HG02623 (cell line): ENCODE results near the gene FASTKD3.

Experiments
- ATAC-seq: cut with Tn5 transposase; IDR thresholded peaks from one replicate; pipeline ENCODE4 v1.9.1; 2021; ENCODE audit warnings: moderate library complexity; ENCODE audit not compliant: unreplicated experiment

The FASTKD3 gene

DNA sequence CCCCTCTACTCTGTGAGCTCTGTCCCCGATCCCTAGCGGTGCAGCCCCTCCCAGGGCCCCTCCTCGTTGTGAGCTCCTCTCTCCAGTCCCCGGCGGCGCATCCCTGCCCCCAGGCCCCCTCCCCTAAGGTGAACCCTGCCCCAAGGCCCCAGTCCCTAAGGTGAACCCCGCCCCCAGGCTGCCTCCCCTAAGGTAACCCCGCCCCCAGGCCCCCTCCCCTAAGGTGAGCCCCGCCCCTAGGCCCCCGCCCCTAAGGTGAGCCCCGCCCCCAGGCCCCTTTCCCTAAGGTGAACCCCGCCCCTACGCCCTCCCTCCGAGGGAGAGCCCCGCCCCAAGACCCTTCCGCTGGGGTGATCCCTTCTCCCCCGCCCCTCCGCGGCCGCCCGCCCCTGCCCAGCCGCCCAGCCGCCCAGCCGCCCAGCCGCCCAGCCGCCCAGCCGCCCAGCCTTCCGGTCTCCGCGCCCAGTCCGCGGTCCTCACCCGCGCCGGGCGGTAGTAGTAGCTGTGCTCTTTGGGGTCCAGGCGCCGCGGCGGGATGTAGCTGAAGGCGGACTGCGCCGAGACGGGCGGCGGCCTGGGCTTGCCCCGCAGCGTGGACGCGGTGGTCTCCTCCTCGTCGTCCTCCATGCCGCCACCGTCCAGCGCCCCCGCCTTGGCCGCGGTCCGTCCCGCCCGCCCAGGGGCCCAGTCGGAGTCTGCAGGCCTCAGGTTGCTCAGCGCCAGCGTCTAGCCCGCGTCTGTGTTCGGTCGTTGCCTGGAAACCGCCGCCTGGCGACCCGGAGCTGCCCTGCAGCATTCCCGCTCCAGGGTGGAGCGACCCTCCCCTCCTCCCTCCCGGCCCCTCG is 18.2 kb downstream of the FASTKD3 start, which contains the start of gene CFAP90:
Gene CFAP90 (minus strand): TSS at position 739 of the 845 bp plus-strand sequence. CDS start 112 bp downstream, at position 627.
- ATAC-seq: no peak

DNA sequence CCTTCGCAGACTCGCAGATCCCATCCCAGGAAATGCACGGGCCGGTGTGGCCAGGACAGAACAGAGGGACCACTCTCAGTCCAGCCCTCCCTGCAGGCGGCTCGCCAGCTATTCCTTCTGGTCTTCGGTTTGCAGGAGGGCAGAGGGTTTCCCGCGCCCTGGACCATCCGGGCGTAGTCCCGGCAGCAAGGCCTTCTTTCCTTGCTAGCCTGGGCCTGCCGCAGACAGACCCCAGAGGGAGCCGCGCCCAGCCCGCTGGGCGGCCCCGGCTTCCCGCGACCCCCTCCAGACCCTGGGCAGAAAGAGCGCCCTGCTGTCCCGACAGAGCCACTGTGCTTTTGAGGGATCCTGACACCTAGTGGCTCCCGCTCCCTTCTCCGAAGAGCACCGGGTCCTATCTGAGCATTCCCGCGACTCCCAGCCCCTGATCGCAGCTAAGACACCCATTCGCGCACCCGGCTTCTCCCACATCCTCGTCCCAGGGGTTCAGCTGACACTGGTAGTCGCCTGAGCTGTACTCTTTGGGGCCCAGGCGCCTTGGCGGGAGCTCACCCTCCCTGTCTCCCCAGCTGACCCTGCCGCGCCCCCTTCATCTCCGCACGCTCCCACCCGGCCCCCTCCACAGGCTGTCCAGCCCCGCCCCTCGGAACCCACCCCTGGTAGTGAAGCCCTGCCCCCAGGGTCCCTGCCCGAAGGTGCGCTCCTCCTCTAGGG is 19.0 kb downstream of the FASTKD3 start:
- no peak for ATAC-seq

DNA sequence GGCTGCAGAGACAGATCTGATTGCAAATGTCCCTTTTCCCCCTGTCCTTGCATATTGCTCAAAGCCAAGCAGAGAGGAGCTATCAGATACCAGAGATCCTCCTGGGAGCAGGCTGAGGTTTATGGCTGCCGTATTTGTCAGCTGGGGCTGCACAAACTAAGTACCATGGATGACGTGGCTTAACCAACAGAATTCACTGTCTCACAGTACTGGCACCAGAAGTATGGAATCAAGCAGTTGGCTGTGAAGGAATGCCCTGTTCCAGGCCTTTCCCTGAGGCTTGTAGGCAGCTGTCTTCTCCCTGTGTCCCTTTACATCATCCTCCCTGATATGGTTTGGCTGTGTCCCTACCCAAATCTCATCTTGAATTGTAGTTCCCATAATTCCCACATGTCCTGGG is 20.5 kb downstream of the FASTKD3 start:
- ATAC-seq: no peak

- ATAC-seq: no peak
These were observed 22.5 kb downstream of the FASTKD3 start for GRCh38 chr5:7846327-7846726.

DNA sequence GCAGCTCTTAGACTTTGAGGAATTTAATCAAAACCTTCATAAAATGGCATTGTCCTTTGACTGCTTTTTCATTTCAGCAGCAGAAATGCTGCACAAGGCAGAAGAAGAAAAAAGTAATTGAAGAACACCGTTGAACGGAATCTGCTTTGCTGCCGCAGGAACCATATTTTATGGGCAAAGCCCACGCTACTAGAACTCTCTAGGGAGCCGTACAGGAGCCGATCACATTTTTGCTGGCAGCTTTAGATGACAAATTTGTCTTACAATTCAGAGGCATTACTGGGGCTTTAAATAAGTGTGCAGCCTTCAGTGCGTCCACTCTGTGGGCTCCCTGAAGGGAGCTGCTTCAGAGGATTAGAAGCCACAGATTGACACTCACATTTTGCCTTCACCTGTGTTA is 23.3 kb downstream of the FASTKD3 start:
- ATAC-seq: no peak

DNA sequence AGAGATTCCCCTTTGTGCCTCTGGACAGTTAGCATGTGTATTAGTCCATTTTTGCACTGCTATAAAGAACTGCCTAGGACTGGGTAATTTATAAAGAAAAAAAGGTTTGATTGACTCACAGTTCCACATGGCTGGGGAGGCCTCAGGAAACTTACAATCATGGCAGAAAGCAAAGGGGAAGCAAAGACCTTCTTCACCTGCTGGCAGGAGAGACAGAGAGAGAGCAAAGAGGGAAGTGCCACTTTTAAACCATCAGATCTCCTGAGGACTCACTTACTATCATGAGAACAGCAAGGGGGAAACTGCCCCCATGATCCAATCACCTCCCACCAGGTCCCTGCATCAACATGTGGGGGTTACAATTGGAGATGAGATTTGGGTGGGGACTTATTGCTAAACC is 23.9 kb downstream of the FASTKD3 start:
- ATAC-seq: no peak

GRCh38 chr5:7842531-7842930 is 26.3 kb downstream of the FASTKD3 start:
- no peak for ATAC-seq

DNA sequence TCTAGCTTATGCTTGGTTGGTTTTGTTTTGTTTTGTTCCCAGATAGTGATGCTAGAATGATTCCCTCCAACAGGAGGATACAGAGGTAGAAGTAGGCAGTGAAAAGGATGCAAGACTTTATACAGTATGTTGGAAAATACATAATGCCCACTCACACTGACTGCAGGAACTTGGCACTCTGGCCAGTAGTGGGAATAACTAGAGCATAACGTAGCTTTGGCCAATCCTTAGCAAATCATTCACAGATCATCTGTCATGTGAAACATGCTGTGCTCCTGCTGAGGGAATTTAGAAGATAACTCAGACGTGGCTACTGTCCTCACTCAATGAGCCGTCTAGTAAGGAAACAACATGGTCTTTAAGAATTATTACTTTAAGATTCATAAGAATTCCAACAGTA is 31.4 kb downstream of the FASTKD3 start:
- ATAC-seq: no peak

DNA sequence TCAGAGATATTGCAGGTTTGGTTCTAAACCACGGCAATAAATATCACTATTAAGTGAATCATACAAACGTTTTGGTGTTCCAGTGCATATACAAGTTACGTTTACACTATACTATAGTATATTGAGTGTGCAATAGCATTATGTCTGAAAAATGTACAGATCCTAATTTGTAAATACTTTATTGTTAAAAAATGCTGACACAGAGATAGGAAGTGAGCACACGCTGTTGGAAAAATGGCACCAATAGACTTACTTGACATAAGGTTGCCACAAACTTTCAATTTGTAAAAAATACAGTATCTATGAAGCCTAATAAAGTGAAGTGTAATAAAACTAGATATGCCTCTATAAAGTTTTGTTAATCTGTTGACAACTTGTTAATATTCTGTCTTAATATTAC is 33.8 kb downstream of the FASTKD3 start:
- no peak for ATAC-seq

DNA sequence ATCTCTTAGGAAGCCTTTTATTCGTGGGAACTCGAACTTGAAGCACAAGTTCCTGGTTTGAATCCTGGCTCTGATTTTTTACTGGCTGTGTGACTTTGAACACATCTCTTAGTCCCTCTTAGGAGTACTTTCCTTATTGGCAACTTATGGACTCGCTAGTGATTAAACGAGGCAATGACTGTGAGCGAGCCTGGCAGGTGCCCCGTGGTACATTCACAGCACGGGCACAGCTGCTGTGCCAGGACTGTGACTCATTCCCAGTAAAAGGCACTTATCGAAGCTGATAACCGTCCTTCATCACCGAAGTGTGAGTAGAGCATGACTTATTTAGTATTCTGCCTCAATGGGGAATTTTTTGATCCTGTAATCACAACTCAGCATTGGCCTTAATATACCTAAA is 40.6 kb downstream of the FASTKD3 start:
- no peak for ATAC-seq

GRCh38 chr5:7827610-7828009 is 41.2 kb downstream of the FASTKD3 start:
- ATAC-seq: no peak

GRCh38 chr5:7825630-7826029 is 43.2 kb downstream of the FASTKD3 start:
- ATAC-seq: no peak

GRCh38 chr5:7824995-7825394 is 43.8 kb downstream of the FASTKD3 start:
- no peak for ATAC-seq

DNA sequence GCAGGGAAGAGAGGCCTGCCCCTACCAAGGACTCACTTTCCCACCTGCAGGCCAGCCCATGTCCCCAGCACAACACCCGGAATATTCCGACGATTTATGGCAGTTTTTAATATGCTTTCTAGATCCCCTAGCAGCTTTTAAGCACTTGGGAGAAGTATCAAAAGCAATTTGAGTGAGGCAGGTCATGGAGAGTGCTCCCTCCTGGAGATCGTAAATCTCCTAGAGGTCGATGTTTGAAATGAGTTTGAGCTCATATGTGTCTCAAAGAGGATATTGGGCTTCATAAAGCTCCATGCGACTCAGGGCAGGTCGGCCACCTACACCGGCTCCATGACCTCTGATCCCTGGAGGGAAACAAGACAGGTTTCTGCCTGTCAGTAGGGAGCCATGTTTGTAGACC is 45.2 kb downstream of the FASTKD3 start:
- ATAC-seq: no peak

GRCh38 chr5:7822449-7822848 is 46.4 kb downstream of the FASTKD3 start:
- no peak for ATAC-seq

DNA sequence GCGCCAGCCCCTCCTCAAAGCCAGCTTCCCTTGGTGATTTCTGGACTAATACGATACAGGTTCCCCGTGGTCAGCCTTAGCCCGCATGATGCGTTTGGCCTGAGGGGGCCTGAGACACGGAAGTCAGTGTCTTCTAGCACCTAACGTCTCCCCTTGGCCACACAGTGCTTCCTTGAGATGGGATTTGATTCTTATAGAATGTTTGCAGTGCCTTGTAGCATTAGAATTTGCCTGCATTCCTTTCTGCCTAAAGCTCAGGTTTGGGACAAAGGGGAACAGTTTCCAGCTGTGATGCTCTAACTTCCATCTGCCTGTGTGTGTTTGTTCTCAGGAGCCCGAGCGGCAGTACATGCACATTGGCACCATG is 52.3 kb downstream of the FASTKD3 start:
- ATAC-seq: no peak

DNA sequence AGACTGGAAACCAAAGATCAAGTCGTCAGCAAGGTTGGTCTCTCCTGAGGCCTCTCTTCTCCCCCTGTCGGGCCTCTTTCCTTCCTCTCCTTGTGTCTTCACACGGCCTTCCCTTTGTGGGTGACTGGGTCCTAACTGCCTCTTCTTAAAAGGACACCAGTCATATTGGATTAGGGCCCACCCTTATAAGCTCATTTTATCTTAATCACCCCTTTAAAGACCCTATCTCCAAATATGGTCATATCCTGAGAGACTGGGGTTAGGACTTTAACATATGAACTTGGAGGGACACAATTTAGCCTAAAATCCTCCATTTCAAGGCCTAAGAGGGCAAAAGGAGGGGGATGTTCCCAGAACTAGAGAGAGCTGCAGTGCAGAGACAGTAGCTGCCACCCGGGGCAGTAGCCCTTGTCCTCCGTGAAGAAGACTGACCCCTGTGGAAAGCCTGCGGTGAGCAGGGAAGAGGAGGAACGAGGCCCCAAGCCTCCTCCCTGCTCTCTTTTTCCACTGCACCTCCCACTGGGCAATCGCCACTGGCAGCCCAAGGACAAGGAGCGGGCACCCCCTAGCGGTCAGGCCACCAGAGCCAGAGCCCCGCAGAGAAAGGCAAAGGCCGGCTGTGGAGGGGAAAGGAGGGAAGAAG is 52.8 kb downstream of the FASTKD3 start:
- peak; percentile 90 for ATAC-seq

- ATAC-seq: no peak
These were observed 54.0 kb downstream of the FASTKD3 start for GRCh38 chr5:7814816-7815215.

- ATAC-seq: no peak
These were observed 55.3 kb downstream of the FASTKD3 start for GRCh38 chr5:7813576-7813975.

DNA sequence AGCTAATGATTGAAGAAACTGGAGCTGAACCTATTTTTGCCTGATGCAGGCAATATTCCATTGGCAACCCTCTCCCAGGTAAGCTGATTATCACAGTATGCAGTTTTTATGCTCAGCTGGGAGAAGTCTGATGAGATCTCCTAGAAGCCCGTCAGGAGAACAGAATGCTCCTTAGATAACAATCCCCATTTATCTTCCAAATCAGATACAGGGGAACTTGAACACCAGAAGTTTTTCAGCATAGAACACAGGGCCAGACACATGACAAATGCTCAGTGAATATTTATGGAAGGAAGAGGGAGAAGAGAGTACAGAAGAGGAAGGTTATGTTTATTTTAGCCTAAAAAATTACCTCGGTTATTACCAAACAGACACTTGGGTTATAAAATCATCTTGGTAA is 55.8 kb downstream of the FASTKD3 start:
- ATAC-seq: no peak

DNA sequence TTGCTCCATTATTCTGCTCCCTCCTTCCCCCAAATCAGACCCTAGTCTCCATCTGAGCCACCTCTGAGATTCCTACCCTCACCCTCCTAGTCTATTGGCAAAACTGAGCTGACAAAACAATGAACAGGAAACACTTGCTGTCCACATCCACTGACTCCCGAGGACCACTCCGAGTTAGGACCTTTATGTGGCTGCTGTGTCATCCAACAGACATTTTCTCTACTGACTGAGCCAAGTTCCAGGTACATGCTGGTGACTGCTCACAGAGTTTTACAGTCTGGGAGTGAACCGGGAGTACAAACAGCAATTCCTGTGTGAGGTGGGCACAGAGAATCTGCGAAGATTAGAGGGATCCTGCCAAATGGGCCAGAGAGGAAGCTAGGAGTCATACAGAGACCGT is 57.1 kb downstream of the FASTKD3 start:
- ATAC-seq: no peak
